Stimulated activated CD8-positive, alpha-beta memory T cell treated with anti-CD3 and anti-CD28 coated beads, Interleukin-7, amount 100 ng/mL, for 48 hours (primary cell): ENCODE results near the gene ICAM3.
"Not testable (repeated sequence)": the region's sequence is repeated elsewhere in the genome, so short reads cannot be mapped to it uniquely, and the experiment has no call there.

Experiments used
- DNase-seq, 2 donors: peaks; one replicate each; pipeline ENCODE4 v3.0.0-alpha.2; 2020; ENCODE audit warnings: low read depth in 1 of 2; ENCODE audit errors: extremely low read depth in 1 of 2

ICAM3 gene

GRCh38 chr19:10339380-10339960 lies at the start of gene ICAM3:
Gene ICAM3 (minus strand): TSS chr19:10339624. CDS start chr19:10339614, 10 bp downstream.
- peak; percentile 49 to 66 for DNase-seq

GRCh38 chr19:10388957-10389356 lies 49.5 kb upstream of the ICAM3 start:
- peak; percentile 35 to 61 for DNase-seq

GRCh38 chr19:10384580-10384979 lies 45.2 kb upstream of the ICAM3 start:
- no peak for DNase-seq

- DNase-seq, result not testable (repeated sequence)
Measured at GRCh38 chr19:10383223-10383499, 43.7 kb upstream of the ICAM3 start.

GRCh38 chr19:10380313-10381102 lies 41.1 kb upstream of the ICAM3 start, which contains the start of gene TYK2:
Gene TYK2 (minus strand): TSS chr19:10380572. CDS start chr19:10378406, 2,166 bp downstream.
- peak; percentile 86 to 94 for DNase-seq

- no peak for DNase-seq
Measured at GRCh38 chr19:10379880-10380312, 40.5 kb upstream of the ICAM3 start.

- DNase-seq, result no peak
Measured at GRCh38 chr19:10378124-10378523, 38.7 kb upstream of the ICAM3 start.

GRCh38 chr19:10377140-10377640 lies 37.8 kb upstream of the ICAM3 start:
- DNase-seq, result not testable (repeated sequence)

GRCh38 chr19:10374931-10375330 lies 35.5 kb upstream of the ICAM3 start:
- DNase-seq, result no peak

GRCh38 chr19:10372690-10373089 lies 33.3 kb upstream of the ICAM3 start:
- DNase-seq, result no peak

GRCh38 chr19:10368101-10368803 lies 28.8 kb upstream of the ICAM3 start:
- no peak for DNase-seq

- not testable (repeated sequence) for DNase-seq
Measured at GRCh38 chr19:10366950-10367512, 27.6 kb upstream of the ICAM3 start.

GRCh38 chr19:10365518-10365917 lies 26.1 kb upstream of the ICAM3 start:
- DNase-seq, result no peak

GRCh38 chr19:10364644-10365043 lies 25.2 kb upstream of the ICAM3 start:
- no peak for DNase-seq

GRCh38 chr19:10363789-10364281 lies 24.4 kb upstream of the ICAM3 start:
- DNase-seq, result peak in 1 of 2 donors; percentile 21

GRCh38 chr19:10362259-10362658 lies 22.8 kb upstream of the ICAM3 start:
- no peak for DNase-seq

GRCh38 chr19:10361569-10362011 lies 22.2 kb upstream of the ICAM3 start:
- no peak for DNase-seq

GRCh38 chr19:10356431-10356830 lies 17.0 kb upstream of the ICAM3 start:
- no peak for DNase-seq

- peak in 1 of 2 donors; percentile 54 for DNase-seq
Measured at GRCh38 chr19:10353793-10354391, 14.5 kb upstream of the ICAM3 start.
